ENCODE measurements around the gene DYNC2I2. TPM values are rescaled to one million over a fixed set of nuclear protein-coding genes. Genes with fewer than 3 reads are reported as not detected.
"Not testable (repeated sequence)": the region's sequence is repeated elsewhere in the genome, so short reads cannot be mapped to it uniquely, and the experiment has no call there.

Gene DYNC2I2
- total RNA-seq, 3 donors from 2014 or later = 36.7 to 46.3 (median 43.7) TPM

GRCh38 chr9:128654481-128654880 is 2.2 kb downstream of the DYNC2I2 start:
- H3K4me3 ChIP-seq = no peak overlapping the region
- no peaks in the 10 kb centered on the region for H3K4me1 ChIP-seq (ENCODE audit: low read depth)
- TF ChIP-seq, protein P1, sequence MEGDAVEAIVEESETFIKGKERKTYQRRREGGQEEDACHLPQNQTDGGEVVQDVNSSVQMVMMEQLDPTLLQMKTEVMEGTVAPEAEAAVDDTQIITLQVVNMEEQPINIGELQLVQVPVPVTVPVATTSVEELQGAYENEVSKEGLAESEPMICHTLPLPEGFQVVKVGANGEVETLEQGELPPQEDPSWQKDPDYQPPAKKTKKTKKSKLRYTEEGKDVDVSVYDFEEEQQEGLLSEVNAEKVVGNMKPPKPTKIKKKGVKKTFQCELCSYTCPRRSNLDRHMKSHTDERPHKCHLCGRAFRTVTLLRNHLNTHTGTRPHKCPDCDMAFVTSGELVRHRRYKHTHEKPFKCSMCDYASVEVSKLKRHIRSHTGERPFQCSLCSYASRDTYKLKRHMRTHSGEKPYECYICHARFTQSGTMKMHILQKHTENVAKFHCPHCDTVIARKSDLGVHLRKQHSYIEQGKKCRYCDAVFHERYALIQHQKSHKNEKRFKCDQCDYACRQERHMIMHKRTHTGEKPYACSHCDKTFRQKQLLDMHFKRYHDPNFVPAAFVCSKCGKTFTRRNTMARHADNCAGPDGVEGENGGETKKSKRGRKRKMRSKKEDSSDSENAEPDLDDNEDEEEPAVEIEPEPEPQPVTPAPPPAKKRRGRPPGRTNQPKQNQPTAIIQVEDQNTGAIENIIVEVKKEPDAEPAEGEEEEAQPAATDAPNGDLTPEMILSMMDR (IDR thresholded peaks at IDR 0.05) = no peak
- intact Hi-C loops (cut with DNase I, micrococcal nuclease) = no loop called here
- no peaks in the 10 kb centered on the region for H3K36me3 ChIP-seq (ENCODE audit: low read depth)
- ATAC-seq (no peak), DNase-seq (no peak)
- no peaks in the 10 kb centered on the region for H3K9me3 ChIP-seq

- ATAC-seq (no peak), DNase-seq (no peak)
- Histone ChIP-seq H3K4me3 (no peak overlapping the region), H3K4me1 (ENCODE audit: low read depth) (no peaks in the 10 kb centered on the region), H3K36me3 (ENCODE audit: low read depth) (no peaks in the 10 kb centered on the region), H3K9me3 (no peaks in the 10 kb centered on the region)
- TF ChIP-seq, protein P1 (IDR thresholded peaks at IDR 0.05) = no peak
- intact Hi-C loops (cut with DNase I, micrococcal nuclease) = no loop called here
These were observed 2.7 kb downstream of the DYNC2I2 start for GRCh38 chr9:128653908-128654307.

DNA sequence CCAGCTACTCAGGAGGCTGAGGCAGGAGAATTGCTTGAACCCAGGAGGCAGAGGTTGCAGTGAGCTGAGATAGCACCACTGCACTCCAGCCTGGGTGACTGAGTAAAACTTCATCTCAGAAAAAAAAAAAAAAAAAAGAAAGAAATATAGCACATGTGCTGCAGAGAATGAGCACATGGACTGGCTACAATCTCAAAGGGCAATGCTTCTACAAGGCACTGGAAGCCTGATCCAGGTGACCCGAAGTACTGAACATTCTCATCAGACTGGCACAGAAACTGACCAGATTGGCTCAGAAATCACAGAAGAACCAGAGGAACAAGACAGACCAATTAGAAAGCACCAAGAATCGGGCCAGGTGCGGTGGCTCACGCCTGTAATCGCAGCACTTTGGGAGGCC is 4.8 kb downstream of the DYNC2I2 start:
- ATAC-seq = no peak
- Histone ChIP-seq H3K4me3 (no peak overlapping the region), H3K36me3 (ENCODE audit: low read depth) (no peaks in the 10 kb centered on the region), H3K9me3 (no peaks in the 10 kb centered on the region), H3K4me1 (ENCODE audit: low read depth) (no peaks in the 10 kb centered on the region)
- intact Hi-C loops (cut with DNase I, micrococcal nuclease) = no loop called here
- DNase-seq = no peak
- TF ChIP-seq, protein P1 (IDR thresholded peaks at IDR 0.05) = no peak

- H3K4me1 ChIP-seq (ENCODE audit: low read depth); intact Hi-C loops (cut with DNase I, micrococcal nuclease); H3K4me3 ChIP-seq; H3K36me3 ChIP-seq (ENCODE audit: low read depth); H3K9me3 ChIP-seq: not testable (repeated sequence)
- DNase-seq = peak in 2 of 3 donors; percentile 68 to 72
- peak; percentile 82 for ATAC-seq
These were observed 8.4 kb downstream of the DYNC2I2 start for GRCh38 chr9:128648206-128648605.

DNA sequence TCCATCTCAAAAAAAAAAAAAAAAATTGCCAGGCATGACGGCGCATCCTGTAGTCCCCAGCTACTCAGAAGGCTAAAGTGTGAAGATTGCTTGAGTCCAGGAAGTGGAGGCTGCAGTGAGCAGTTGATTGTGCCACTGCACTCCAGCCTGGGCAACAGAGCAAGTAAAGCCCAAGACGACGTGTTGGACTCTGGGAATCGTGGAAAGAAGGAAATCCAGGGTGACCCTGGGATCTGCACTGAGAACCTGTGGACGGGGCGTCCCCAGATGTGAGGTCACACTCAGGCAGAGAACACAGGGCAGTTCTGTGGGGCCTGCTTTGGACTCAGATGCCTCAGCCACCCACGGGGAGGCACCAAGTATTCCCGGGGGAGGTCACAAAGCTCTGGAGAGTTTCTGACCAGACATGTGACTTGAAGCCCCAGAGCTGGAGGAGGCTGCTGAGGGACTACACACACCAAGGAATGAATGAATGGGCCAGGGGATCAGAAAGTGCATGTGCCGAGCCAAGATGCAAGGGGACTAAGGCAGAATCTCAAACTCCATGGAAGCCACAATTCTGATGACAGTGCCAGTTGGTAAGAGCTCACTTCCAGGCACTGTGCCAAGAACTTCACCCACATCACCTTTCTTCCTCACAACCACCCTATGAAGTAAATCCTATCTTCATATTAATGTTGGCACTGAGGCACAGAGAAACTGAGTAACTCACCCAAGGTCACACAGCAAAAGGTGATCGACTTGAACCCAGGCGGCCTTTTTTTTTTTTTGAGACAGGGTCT is 12.9 kb downstream of the DYNC2I2 start:
- Histone ChIP-seq H3K36me3 (ENCODE audit: low read depth) (no peaks in the 10 kb centered on the region), H3K4me1 (ENCODE audit: low read depth) (no peaks in the 10 kb centered on the region), H3K9me3 (no peaks in the 10 kb centered on the region), H3K4me3 (no peak overlapping the region)
- no peak for ATAC-seq
- TF ChIP-seq, protein P1 (IDR thresholded peaks at IDR 0.05) = no peak
- DNase-seq = no peak
- intact Hi-C loops (cut with DNase I, micrococcal nuclease) = no loop called here

DNA sequence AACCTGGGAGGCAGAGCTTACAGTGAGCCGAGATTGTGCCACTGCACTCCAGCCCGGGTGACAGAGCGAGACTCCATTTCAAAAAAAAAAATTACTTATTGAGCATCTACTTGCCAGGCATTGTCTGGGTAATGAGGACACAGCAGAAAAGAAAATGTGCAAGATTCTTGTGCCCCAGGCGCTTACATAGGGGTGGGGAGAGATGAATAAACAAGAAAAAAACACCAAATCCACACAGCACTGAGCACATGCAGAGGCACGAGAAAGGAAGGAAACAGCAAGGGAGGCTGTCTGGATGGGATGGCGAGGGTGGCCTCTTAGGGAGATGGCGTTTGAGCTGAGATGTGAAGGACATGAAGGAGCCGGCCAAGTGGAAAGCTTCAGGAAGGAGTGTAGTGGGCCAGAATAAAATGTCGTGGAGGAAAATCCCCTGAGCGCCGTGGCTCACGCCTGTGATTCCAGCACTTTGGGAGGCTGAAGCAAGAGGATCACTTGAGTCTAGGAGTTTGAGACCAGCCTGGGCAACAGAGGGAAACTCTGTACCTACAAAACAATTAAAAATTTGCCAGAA is 13.9 kb downstream of the DYNC2I2 start:
- H3K4me3 ChIP-seq = no peak overlapping the region
- intact Hi-C loops (cut with DNase I, micrococcal nuclease) = no loop called here
- TF ChIP-seq, protein P1 (IDR thresholded peaks at IDR 0.05) = no peak
- ATAC-seq (no peak), DNase-seq (no peak)
- H3K9me3 ChIP-seq = no peaks in the 10 kb centered on the region
- no peaks in the 10 kb centered on the region for H3K36me3 ChIP-seq (ENCODE audit: low read depth)
- H3K4me1 ChIP-seq (ENCODE audit: low read depth) = no peaks in the 10 kb centered on the region

All from mucosa of descending colon (tissue), 3 donors.